Activated T-helper 9 cell treated with anti-CD3 and anti-CD28 coated beads, Interleukin-2, amount 50 U/mL, for 16 hours (primary cell): ENCODE measurements around the gene PBX4.

ENCODE experiments used
- DNase-seq: peaks from one replicate; pipeline ENCODE4 v3.0.0-alpha.2; 2020; ENCODE audit warnings: low read depth

Gene PBX4

DNA sequence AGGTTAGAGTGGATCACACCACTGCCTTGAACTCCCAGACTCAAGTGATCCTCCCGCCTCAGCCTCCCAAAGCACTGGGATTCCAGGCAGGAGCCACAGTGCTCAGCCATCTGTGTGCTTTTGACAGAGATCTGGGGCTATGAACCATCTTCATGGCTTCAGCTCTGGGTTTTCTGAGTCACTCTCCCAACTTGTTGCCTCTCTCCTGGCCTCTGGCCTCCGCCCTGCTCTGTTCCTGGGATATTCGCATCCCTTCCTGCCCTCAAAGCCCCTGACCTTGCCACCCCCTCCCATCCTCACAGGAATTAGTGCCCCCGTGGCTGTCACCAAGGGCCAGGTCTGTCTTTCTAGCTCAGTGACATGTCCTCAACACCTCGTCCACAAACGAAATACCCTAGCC is 30.7 kb upstream of the PBX4 start:
- DNase-seq = no peak

GRCh38 chr19:19647037-19647835 is 28.7 kb upstream of the PBX4 start:
- DNase-seq = no peak

- DNase-seq = no peak
Observed at GRCh38 chr19:19645233-19645870, 26.9 kb upstream of the PBX4 start.

DNA sequence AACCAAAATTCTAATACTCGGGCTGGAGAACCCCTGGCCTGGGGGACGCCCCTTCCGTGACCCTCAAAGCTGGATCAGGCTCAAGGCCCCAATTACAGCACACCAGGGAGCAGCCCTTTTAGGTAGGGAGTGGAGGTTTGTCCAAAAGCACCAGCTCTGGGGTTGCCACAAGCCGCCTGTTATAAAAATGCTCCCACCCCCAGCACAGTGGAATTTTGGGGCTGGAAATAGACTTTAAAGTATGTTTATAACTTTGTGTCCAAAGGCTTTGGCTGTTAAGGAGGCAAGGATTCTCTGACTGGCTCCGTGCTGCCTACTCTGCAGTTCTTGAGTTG is 25.5 kb upstream of the PBX4 start:
- no peak for DNase-seq

DNA sequence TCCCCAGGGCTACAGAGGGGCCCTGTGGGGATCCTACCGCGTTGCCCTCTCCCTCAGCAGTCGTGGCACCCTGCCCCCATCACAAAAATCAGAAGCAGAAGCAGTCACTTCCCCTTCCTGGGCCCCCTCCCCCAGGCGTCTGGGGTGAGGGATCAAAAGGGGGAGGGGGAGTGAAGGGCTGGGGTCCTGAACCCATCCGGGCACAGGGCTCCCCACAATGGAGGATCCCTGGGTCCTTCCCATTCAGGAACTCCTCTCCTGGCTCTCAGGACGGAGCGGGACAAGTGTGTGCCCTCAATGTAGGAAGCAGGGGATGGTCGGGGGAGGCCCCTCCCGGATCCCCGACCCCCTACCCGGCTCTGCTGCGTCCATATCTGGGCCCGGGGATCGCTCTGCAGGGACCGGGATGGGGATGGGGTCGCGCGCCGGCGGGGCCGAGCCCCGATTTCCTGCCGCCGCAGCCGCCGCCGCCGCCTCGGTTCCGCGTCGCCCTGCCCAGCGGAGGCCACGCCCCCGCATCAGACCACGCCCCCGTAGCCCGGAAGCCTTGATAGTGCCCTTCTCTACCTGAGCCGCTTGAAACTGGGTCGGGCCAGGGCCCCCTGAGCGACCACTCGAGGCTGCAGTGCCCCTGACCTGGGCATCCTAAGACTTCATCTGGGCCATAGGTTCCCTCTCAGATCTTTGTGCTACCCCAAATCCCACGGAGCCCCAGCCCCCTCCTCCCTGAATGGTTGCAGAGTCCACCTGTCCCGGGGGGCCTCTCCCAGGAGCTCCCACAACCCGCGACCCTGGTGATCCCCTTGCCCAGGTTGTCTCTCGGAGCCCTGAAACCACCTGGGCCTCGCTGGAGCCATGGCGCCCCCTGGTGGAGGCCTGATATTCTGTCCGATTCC is 24.9 kb upstream of the PBX4 start, which contains the start of gene GMIP:
GMIP (minus strand) TSS at position 500 of the 896 bp plus-strand sequence; CDS start at position 372, 128 bp downstream.
- DNase-seq = peak; percentile 77

DNA sequence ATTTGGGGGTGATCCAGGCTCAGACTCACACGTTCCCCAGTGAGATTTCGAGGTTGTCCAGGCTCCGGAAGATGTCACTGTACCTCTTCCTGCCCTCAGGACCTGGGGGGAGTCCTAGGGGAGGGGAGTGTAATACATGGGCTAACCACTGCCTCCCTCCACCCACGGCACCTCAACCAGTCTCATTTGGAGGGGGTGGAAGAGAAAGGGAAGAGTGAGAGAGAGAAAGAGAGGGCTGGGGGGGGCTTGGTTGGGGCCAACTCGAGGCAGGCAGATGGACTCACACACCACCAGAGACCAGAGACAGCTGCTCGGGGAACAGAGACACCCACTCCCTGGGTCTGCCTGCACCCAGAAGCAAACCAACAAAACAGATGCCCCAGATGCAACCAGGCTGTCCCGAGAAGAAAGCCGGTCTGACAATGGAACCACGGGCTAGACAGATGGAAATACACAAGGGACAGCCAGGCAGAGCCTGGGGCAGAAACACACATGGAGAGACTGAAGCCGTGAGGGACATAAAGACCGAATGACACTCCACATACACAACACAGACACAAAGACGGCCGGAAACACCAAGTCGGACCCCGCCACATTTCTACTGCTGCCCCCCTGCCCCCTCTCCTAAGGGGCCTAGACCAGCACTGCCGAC is 24.1 kb upstream of the PBX4 start:
- peak; percentile 27 for DNase-seq

GRCh38 chr19:19637523-19638251 is 19.2 kb upstream of the PBX4 start:
- DNase-seq = no peak

- no peak for DNase-seq
Observed at GRCh38 chr19:19637186-19637522, 18.7 kb upstream of the PBX4 start.

- DNase-seq = no peak
Observed at GRCh38 chr19:19636573-19637185, 18.2 kb upstream of the PBX4 start.

GRCh38 chr19:19635313-19635702 is 16.8 kb upstream of the PBX4 start:
- DNase-seq = no peak

DNA sequence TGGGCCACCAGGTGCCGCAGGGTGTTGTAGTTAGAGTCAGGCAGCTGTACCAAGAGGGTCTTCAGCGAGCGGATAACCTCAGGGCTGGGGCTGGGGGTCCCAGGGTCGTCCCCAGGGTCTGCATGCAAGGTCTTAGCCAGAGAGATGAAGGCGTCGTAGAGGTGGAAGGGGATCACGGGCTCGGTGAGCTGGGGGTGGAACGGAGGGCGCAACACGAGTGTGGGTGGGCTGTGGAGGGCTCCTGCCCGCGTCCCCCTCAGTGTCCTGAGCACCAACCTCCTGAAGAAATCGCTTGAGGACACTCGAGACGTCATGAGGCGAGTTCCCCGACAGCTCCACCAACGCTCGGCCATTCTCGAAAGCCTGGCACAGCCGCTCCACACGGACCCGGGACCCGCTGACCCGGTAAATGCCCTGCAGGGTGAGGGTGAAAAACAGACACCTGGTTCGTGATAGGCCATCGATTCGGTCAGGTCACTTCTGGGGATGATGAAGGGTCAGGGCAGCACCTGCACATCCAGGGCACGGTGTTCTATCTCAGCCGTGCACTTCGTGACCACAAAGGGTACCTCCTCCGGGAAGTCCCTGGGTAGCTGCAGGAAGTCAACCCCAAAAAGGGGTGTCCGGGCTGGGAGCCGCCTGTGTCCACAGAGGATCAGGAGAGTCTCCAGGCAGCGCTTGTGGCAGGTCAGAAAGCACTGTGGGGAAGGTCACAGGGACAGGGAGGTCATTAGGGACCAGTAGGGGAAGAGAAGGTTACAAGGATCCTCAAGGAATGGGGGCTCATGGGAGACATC is 16.2 kb upstream of the PBX4 start:
- no peak for DNase-seq

DNA sequence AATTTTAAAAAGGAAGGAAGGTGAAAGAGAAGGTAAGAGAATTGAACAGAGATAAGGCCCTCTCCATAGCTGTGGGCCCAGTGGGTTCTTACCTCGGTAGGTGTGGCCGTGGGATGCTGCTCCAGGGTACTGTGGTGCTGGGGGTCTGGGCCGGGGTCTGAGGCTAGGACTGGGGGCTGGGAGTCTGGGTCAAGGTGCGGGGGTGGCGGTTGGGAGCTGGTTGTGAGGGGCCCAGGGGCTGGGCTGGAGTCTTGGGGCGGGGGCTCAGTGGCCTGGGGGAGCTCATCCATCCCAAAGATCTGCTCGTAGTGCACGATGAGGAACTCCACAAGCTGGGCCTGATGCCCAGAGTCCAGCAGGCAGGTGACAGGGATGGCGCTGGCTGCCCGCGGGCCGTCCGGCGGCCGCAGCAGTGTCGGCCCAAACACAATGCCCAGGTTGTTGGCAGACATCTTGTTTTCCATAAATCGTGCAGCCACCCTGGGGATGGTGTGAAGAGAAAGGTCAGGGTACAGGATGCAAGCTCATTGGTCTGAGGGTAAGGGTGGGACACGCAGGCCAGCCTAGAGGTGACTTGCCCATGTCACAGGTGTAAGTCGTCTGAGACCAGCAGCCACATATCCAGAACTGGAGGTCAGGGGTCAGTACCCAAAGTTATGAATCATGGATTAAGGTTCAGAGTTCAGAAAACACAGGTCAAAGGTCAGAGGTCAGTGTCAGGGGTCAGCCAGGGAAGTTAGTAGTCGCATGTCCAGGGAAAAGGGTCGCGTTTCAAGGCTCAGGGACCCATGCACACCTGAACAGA is 15.4 kb upstream of the PBX4 start:
- no peak for DNase-seq

DNA sequence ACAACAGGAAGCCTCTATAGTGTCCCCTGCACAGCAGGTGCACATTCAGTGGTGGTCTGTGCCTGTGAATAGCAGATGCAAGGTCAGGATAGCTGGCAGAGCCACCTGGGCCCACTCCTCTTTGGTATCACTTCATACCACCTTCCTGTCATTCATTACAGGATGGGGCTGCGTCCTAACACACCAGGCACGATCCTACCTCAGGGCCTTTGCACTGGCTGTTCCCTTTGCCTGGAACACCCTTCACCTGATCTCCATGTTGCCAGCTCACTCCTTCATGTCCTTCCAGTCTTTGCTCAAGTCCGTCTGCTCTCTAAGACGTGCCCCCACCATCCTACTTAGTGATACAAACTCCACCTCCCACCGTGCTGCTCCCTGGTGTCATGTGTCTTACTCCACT is 14.2 kb upstream of the PBX4 start:
- no peak for DNase-seq

DNA sequence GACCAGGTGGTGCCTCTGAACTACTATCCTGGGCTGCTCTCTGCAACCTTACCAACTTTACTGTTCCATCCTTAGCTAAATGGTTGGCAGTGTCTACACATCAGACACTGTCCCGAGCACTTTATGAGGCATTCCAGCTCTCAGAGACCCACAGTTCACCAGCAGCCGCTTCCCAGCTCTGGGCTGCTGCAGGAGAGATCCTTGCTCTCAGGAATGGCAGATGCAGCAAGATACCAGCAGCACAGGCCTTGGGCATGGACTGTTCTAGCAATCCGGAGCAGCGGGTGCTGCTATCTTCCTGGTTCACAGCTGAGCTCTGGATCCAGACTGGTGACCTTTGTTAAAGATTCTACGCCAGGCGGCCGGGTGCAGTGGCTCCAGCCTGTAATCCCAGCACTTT is 12.9 kb upstream of the PBX4 start:
- no peak for DNase-seq

GRCh38 chr19:19630426-19630825 is 11.9 kb upstream of the PBX4 start:
- DNase-seq = no peak

DNA sequence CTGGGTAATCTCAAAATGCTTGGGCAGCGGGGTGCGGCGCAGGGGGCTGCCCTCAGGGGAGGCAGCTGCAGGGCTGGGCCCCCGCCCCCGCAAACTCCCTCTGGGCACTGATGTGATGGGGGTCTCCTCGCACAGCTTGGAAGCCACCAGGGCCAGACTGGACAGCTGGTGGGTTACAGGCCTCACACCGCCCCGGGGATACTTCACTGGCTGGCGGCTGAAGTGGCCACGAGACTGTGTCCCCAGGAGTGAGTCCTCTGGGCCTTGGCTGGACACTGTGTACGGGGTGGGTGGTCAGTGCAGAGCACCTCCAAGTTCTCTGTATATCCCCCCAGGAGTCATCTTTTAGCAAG is 11.6 kb upstream of the PBX4 start:
- no peak for DNase-seq

- DNase-seq = peak; percentile 41
Observed at GRCh38 chr19:19628501-19629134, 10.1 kb upstream of the PBX4 start.

GRCh38 chr19:19627621-19628500 is 9.4 kb upstream of the PBX4 start, which contains the start of gene LPAR2:
Gene LPAR2, minus strand, starts transcription at chr19:19628220. Its CDS starts 945 bp downstream, at chr19:19627275.
- peak; percentile 69 for DNase-seq
